Heart right ventricle (tissue), 16 donors: ENCODE results near the gene NCKAP5. TPM values are rescaled to one million over a fixed set of nuclear protein-coding genes. Genes with fewer than 3 reads are reported as not detected.

Experiments used
- ATAC-seq, 8 donors: fragments of 200-7000 bp; cut with Tn5 transposase; one replicate each; pipeline ENCODE4 v1.9.1; 2020; ENCODE audit warnings: mild to moderate bottlenecking in 8 of 8, moderate library complexity in 8 of 8, moderate number of reproducible peaks in 1 of 8
- DNase-seq, 2 donors: peaks; one replicate each; pipeline ENCODE4 v3.0.0-alpha.2; 2020
- H3K27ac ChIP-seq, 10 donors: fragments of 200-600 bp; sonication (generic) in 2 of 10; one replicate each; pipeline versions ENCODE4 v1.5.0 to v1.8.0; 2020 to 2022; ENCODE audit warnings: mild to moderate bottlenecking in 3 of 10
- H3K27me3 ChIP-seq, 7 donors: fragments of 200-600 bp; one replicate each; pipeline ENCODE4 v1.8.0; 2021 to 2022; ENCODE audit warnings: mild to moderate bottlenecking in 2 of 7
- H3K36me3 ChIP-seq, 9 donors: fragments of 200-600 bp; sonication (generic) in 1 of 9; one replicate each; pipeline versions ENCODE4 v1.5.0 to v1.8.0; 2020 to 2022; ENCODE audit warnings: mild to moderate bottlenecking in 2 of 9
- H3K4me1 ChIP-seq, 9 donors: fragments of 200-600 bp; sonication (generic) in 1 of 9; one replicate each; pipeline versions ENCODE4 v1.5.0 to v1.8.0; 2020 to 2022; ENCODE audit warnings: mild to moderate bottlenecking in 4 of 9
- H3K4me3 ChIP-seq, 10 donors: fragments of 200-600 bp; sonication (generic) in 2 of 10; one replicate each; pipeline versions ENCODE4 v1.5.0 to v1.8.0; 2020 to 2022; ENCODE audit warnings: mild to moderate bottlenecking in 7 of 10, moderate library complexity in 2 of 10
- H3K9me3 ChIP-seq, 11 donors: fragments of 200-600 bp in 10 of 11; sonication (generic) in 2 of 11; one replicate each; pipeline versions ENCODE4 v1.5.0 to v1.8.0; 2013 to 2022; ENCODE audit warnings: mild to moderate bottlenecking in 2 of 11, control low read depth in 1 of 11, moderate library complexity in 1 of 11
- CTCF ChIP-seq, 9 donors: fragments of 200-600 bp; sonication (generic) in 2 of 9; IDR thresholded peaks; one replicate each; pipeline versions ENCODE4 v1.5.0 to v1.8.0; 2021 to 2022; ENCODE audit warnings: antibody characterized with exemption in 9 of 9, mild to moderate bottlenecking in 5 of 9, moderate library complexity in 1 of 9
- WGBS, 2 donors: extraction: QIAGEN DNeasy Blood & Tissue Kit; methylation state at CpG; one replicate each; pipeline ENCODE4 v1.1.7; 2013; ENCODE audit warnings: inconsistent platforms in 1 of 2; 5-methylcytosine and 5-hydroxymethylcytosine counted together
- intact Hi-C, 10 donors: fragments of 100-400 bp; cut with DNase I; formaldehyde crosslinking; loops; one replicate each; pipeline versions ENCODE4 v1.11.1 to v1.14.2; 2022
- polyA plus RNA-seq, 2 donors: library from polyadenylated mRNA; stranded (reverse); fragments of 200-250 nt; gene quantifications; one replicate each; pipeline ENCODE4 v1.2.3, GENCODE V29; 2013
- total RNA-seq, 10 donors: library from RNA; stranded (reverse); fragmentation: NEBNext Ultra II Directional in 3 of 10; extraction: Animal tissue kit (Norgen Biotek cat#: 25700) in 3 of 10; gene quantifications; one replicate each; pipeline versions ENCODE4 v1.2.1 to v1.2.4, GENCODE V29; 2021 to 2023
- donor health status: Arrhythmogenic right ventricular cardiomyopathy.
- donor health status: ischemic (EF 13 %, LVEDD 7.1; RV severe dilation, severe dysfunction).
- donor health status: healthy with polysubstance abuse.
- donor health status: DM: no; HTN: yes; CAD: no.
- donor health status: DM: no; HTN: no; CAD: no.
- donor health status: ischemic (EF 25% LVEDD 6.9; RV normal size, moderate dysfunction).
- donor health status: ischemic (EF 25% LVEDD 5.7; RV mildly dilated, moderate dysfunction).
- donor health status: healthy.
- donor health status: DM: yes; HTN: yes; CAD: no.
- donor health status: Ischemic cardiomyopathy.
- donor health status: ischemic (EF 35%, LVEDD 5.7; RV mildly dilated, moderate dysfunction).
- donor health status: nonischemic (EF 11% LVEDD 7.7; RV severe dilation, severe dysfunction).
- donor health status: DM: yes; HTN: yes; CAD: no.
- donor health status: PGD.
- donor health status: ischemic (EF 29% LVEDD 5.4; RV normal size, mild dysfunction).
- donor health status: nonischemic (EF 23%, LVEDD 6.1; RV moderate dilation, normal function).

The NCKAP5 gene
- total and polyA plus RNA-seq, 12 donors: 0.57 to 11.7 (median 6.2) TPM

- intact Hi-C loops: no loop called here
- Histone ChIP-seq H3K27me3 (no peaks in the 10 kb centered on the region), H3K36me3 (no peaks in the 10 kb centered on the region), H3K4me1 (no peaks in the 10 kb centered on the region), H3K4me3 (no peak overlapping the region), H3K9me3 (peaks cover 0 to 2% (median 0%) of the 10 kb centered on the region in 11 donors), H3K27ac (no peak overlapping the region)
- no peak for TF ChIP-seq CTCF (IDR thresholded peaks at IDR 0.05)
- DNase-seq (no peak), ATAC-seq (no peak)
Observed at GRCh38 chr2:132750606-132751005, 817.7 kb downstream of the NCKAP5 start.

- DNase-seq (no peak), ATAC-seq (no peak)
- Histone ChIP-seq H3K27ac (no peak overlapping the region), H3K36me3 (no peaks in the 10 kb centered on the region), H3K4me3 (no peak overlapping the region), H3K4me1 (no peaks in the 10 kb centered on the region), H3K27me3 (no peaks in the 10 kb centered on the region), H3K9me3 (peaks cover 0 to 21% (median 7%) of the 10 kb centered on the region in 11 donors)
- 52 to 63% methylated on average over 2 of the region's 2 CpGs for WGBS, 2 donors
- TF ChIP-seq CTCF (IDR thresholded peaks at IDR 0.05): no peak
- intact Hi-C loops: no loop called here
Observed at GRCh38 chr2:132747046-132747445, 821.2 kb downstream of the NCKAP5 start.

- no peaks in the 10 kb centered on the region for H3K27me3 ChIP-seq
- ATAC-seq: no peak
- no peak for TF ChIP-seq CTCF (IDR thresholded peaks at IDR 0.05)
- no peak overlapping the region for H3K4me3 ChIP-seq
- no peaks in the 10 kb centered on the region for H3K36me3 ChIP-seq
- no peaks in the 10 kb centered on the region for H3K4me1 ChIP-seq
- intact Hi-C loops: no loop called here
- no peak overlapping the region for H3K27ac ChIP-seq
- DNase-seq: no peak
- WGBS, 2 donors: 95 to 96% methylated on average over 3 of the region's 3 CpGs
- H3K9me3 ChIP-seq: peaks cover 0 to 21% (median 7%) of the 10 kb centered on the region in 11 donors
Observed at GRCh38 chr2:132741754-132742153, 826.5 kb downstream of the NCKAP5 start.

- H3K9me3 ChIP-seq: peaks cover 0 to 15% (median 5%) of the 10 kb centered on the region in 11 donors
- intact Hi-C loops: no loop called here
- DNase-seq (no peak), ATAC-seq (no peak)
- H3K27me3 ChIP-seq: no peaks in the 10 kb centered on the region
- H3K4me3 ChIP-seq: no peak overlapping the region
- H3K4me1 ChIP-seq: no peaks in the 10 kb centered on the region
- no peak for TF ChIP-seq CTCF (IDR thresholded peaks at IDR 0.05)
- H3K36me3 ChIP-seq: no peaks in the 10 kb centered on the region
- no peak overlapping the region for H3K27ac ChIP-seq
Observed at GRCh38 chr2:132740081-132740720, 828.1 kb downstream of the NCKAP5 start.
